Renal pelvis (tissue), 4 donors: ENCODE measurements around the gene CCDC186. TPM values are rescaled to one million over a fixed set of nuclear protein-coding genes. Genes with fewer than 3 reads are reported as not detected.
"Not testable (repeated sequence)": the region's sequence is repeated elsewhere in the genome, so short reads cannot be mapped to it uniquely, and the experiment has no call there.

Experiments used
- DNase-seq: peaks from one replicate; pipeline ENCODE4 v3.0.0-alpha.2; 2013
- polyA plus RNA-seq, 3 donors: library from polyadenylated mRNA; unstranded; fragments of 120-200 nt; gene quantifications; one replicate each; pipeline ENCODE4 v1.2.1, GENCODE V29; 2013; ENCODE audit not compliant: insufficient read length in 3 of 3

Gene CCDC186
- polyA plus RNA-seq, 3 donors: 19.6 to 33.2 (median 25.0) TPM

GRCh38 chr10:114176511-114176910, 2.5 kb upstream of the CCDC186 start:
- DNase-seq: no peak

GRCh38 chr10:114175667-114176066, 1.7 kb upstream of the CCDC186 start:
- DNase-seq: no peak

- peak; percentile 28 for DNase-seq
Measured at GRCh38 chr10:114174695-114175188, 739 bp upstream of the CCDC186 start.

GRCh38 chr10:114173603-114173920, 441 bp downstream of the CCDC186 start:
- peak; percentile 14 for DNase-seq

GRCh38 chr10:114172776-114173602, 1.0 kb downstream of the CCDC186 start:
- no peak for DNase-seq

GRCh38 chr10:114172216-114172615, 1.8 kb downstream of the CCDC186 start:
- no peak for DNase-seq

- no peak for DNase-seq
Measured at GRCh38 chr10:114168450-114169009, 5.5 kb downstream of the CCDC186 start.

GRCh38 chr10:114167985-114168384, 6.0 kb downstream of the CCDC186 start:
- no peak for DNase-seq

- DNase-seq: no peak
Measured at GRCh38 chr10:114166494-114166893, 7.5 kb downstream of the CCDC186 start.

- DNase-seq: peak; percentile 21
Measured at GRCh38 chr10:114166043-114166442, 8.0 kb downstream of the CCDC186 start.

- DNase-seq: no peak
Measured at GRCh38 chr10:114163062-114163461, 10.9 kb downstream of the CCDC186 start.

- no peak for DNase-seq
Measured at GRCh38 chr10:114157912-114158311, 16.1 kb downstream of the CCDC186 start.

- DNase-seq: no peak
Measured at GRCh38 chr10:114151892-114152291, 22.1 kb downstream of the CCDC186 start.

GRCh38 chr10:114151486-114151885, 22.5 kb downstream of the CCDC186 start:
- no peak for DNase-seq

GRCh38 chr10:114149476-114149875, 24.5 kb downstream of the CCDC186 start:
- not testable (repeated sequence) for DNase-seq

GRCh38 chr10:114143160-114143559, 30.8 kb downstream of the CCDC186 start:
- DNase-seq: no peak

- no peak for DNase-seq
Measured at GRCh38 chr10:114142018-114142417, 32.0 kb downstream of the CCDC186 start.

- DNase-seq: not testable (repeated sequence)
Measured at GRCh38 chr10:114140827-114141226, 33.2 kb downstream of the CCDC186 start.

- DNase-seq: no peak
Measured at GRCh38 chr10:114140036-114140435, 34.0 kb downstream of the CCDC186 start.

GRCh38 chr10:114138581-114138980, 35.4 kb downstream of the CCDC186 start:
- DNase-seq: no peak

GRCh38 chr10:114135476-114135875, 38.5 kb downstream of the CCDC186 start:
- DNase-seq: no peak

GRCh38 chr10:114131094-114131493, 42.9 kb downstream of the CCDC186 start:
- DNase-seq: no peak

- DNase-seq: no peak
Measured at GRCh38 chr10:114121031-114121430, 53.0 kb downstream of the CCDC186 start.

- DNase-seq: no peak
Measured at GRCh38 chr10:114118514-114118913, 55.5 kb downstream of the CCDC186 start.
